ENCODE measurements around the gene HMCN1.

The HMCN1 gene

DNA sequence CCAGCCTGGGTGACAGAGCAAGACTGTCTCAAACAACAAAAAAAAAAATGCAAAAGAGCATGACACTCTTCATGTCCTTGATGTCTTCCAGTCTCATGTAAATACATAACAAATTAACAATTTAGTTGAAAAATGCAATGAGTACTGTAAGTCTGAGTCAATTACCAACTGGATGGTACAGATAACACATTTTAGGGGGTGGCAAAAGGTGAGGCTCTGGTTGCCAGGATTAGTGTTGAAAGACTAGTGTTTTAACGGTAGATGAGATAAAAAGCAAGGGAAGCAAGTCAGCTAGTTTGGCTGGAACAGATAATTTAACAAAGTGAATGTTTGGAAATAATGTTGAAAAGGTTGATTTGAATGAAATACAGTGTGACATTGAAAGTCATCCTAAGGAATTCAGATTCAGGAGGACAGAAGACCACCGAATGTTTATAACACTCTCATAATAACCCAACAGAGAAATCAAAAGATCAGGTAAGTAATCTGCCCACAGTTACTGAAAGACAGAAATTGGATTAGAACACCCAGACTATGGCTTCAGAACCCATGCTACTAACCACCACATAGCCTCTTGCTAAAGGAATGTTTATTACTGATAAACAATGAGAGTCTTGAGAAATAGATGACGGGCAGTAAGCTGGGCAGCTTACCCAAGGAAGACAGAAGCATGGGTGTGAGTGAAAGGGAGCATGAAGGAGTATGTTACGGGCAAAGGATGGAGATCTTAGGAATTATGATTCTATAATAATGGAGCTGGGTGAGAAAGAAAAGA is 312.4 kb downstream of the HMCN1 start:
- TF ChIP-seq, protein P1, sequence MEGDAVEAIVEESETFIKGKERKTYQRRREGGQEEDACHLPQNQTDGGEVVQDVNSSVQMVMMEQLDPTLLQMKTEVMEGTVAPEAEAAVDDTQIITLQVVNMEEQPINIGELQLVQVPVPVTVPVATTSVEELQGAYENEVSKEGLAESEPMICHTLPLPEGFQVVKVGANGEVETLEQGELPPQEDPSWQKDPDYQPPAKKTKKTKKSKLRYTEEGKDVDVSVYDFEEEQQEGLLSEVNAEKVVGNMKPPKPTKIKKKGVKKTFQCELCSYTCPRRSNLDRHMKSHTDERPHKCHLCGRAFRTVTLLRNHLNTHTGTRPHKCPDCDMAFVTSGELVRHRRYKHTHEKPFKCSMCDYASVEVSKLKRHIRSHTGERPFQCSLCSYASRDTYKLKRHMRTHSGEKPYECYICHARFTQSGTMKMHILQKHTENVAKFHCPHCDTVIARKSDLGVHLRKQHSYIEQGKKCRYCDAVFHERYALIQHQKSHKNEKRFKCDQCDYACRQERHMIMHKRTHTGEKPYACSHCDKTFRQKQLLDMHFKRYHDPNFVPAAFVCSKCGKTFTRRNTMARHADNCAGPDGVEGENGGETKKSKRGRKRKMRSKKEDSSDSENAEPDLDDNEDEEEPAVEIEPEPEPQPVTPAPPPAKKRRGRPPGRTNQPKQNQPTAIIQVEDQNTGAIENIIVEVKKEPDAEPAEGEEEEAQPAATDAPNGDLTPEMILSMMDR (conservative IDR thresholded peaks at IDR 0.05; ENCODE audit: low read length): no peak
- no peak for DNase-seq (ENCODE audit: low read depth)
- H3K4me3 ChIP-seq (ENCODE audit: low read length): no peak overlapping the region

DNA sequence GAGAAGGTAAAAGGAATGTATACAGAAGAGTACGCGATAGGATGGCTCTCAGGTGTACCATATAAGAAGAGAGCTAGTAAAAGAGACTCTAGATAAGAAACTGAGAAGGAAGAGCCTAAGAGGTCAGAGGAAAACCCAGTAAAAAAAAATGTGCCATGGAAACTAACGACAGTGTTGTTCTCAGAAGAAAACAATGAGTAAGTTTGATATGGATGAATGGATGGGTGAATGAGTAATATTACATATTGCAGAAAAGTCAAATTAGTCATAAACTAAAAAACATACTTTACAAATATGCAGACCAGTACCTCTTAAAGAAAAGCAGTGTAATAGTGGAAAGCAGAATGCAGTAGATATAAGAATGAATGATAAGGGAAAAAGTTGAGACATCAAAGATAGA is 316.2 kb downstream of the HMCN1 start:
- no peak overlapping the region for H3K4me3 ChIP-seq (ENCODE audit: low read length)
- DNase-seq (ENCODE audit: low read depth): no peak
- TF ChIP-seq, protein P1 (conservative IDR thresholded peaks at IDR 0.05; ENCODE audit: low read length): no peak

DNA sequence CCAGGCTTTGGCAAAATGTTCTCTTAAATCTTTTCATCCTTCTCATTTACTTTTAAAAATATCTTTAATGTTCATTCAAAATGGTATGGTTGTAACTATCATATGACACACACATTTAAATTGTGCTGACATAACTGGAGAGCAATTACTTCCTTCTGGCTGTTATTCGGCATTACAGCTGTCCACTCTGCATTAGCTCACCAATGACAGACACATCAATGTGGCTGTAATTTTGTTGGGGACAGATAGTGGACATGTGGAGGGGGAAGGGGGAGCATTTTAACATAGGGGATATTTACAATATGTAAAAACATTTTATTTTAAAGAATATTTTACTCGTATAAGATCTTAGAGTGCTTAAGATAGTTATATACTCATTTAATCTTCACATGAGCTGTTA is 319.8 kb downstream of the HMCN1 start:
- TF ChIP-seq, protein P1 (conservative IDR thresholded peaks at IDR 0.05; ENCODE audit: low read length): no peak
- no peak for DNase-seq (ENCODE audit: low read depth)
- no peak overlapping the region for H3K4me3 ChIP-seq (ENCODE audit: low read length)

DNA sequence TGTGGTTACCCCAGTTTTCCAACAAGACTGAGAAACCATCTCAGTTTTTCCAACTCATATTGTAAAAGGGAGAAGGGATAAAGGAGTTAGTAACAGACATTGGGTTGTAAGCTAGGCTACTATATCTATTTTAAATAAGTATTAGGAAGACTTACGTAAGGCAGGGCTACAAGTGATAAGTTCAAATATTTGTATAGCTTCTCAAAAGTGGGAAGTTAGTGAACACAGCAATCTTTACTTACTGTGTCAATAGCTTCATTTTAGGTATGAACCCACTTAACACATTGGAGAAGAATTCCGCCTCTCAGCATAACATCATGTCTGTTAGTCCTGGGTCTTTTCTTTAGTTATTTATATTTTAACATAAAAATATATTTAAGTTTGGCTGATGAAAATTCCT is 320.7 kb downstream of the HMCN1 start:
- TF ChIP-seq, protein P1 (conservative IDR thresholded peaks at IDR 0.05; ENCODE audit: low read length): no peak
- H3K4me3 ChIP-seq (ENCODE audit: low read length): no peak overlapping the region

DNA sequence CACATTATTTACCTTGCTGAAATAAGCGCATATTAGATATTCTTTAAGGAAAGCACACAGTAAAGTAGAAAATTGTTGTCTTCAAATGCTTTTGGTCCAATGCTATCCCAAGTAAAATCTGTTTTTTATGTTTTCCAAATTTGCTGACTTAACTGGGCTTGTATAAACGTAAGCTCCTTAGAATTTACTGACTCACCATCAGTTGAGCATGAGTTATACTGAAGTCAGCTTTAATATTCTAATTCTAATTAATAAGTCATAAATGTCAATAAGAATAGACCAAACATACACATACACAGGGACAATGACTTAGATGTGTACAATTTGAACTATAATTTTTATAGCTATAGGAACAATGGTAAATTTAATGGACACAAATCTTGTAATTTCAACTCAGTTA is 321.7 kb downstream of the HMCN1 start:
- H3K4me3 ChIP-seq (ENCODE audit: low read length): no peak overlapping the region
- TF ChIP-seq, protein P1 (conservative IDR thresholded peaks at IDR 0.05; ENCODE audit: low read length): no peak
- DNase-seq (ENCODE audit: low read depth): no peak

More for the DNA sequence above, 320.7 kb downstream of the HMCN1 start:
- DNase-seq (ENCODE audit: low read depth): no peak

DNA sequence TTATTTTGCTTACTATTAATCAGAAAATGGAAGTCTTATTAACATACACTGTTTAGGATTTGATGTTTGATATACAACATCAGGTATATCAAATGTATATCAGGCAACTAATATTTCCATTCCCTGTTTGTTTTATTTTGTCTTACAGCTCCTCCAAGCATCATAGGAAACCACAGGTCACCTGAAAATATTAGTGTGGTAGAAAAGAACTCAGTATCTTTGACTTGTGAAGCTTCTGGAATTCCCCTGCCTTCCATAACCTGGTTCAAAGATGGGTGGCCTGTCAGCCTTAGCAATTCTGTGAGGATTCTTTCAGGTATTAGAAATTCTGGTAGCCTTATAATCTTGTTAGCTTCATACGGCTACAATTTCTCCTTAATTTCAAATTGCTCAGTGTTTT is 322.9 kb downstream of the HMCN1 start:
- H3K4me3 ChIP-seq (ENCODE audit: low read length): no peak overlapping the region
- DNase-seq (ENCODE audit: low read depth): no peak
- TF ChIP-seq, protein P1 (conservative IDR thresholded peaks at IDR 0.05; ENCODE audit: low read length): no peak

DNA sequence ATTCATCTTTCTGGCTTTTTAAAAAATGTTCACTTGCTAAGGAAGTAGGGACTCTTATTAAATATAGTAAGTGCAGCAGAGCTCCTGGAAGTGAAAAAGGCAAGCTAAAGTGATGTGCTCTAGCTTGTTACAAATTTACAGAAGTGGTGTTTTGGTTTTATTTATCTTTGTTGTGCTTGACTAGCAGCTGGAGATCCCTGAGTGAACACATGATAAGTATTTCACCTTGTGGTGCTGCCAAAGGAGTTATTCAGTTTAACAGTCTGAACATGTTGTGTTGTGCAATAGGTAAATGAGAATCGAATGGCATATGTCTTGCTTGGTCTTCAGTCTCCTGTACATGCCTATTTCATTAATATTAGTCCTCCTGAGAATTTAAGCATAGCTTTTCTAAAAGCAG is 325.1 kb downstream of the HMCN1 start:
- DNase-seq (ENCODE audit: low read depth): peak; percentile 84
- no peak overlapping the region for H3K4me3 ChIP-seq (ENCODE audit: low read length)
- TF ChIP-seq, protein P1 (conservative IDR thresholded peaks at IDR 0.05; ENCODE audit: low read length): no peak
